ENCODE results near the gene KLF18. TPM values are rescaled to one million over a fixed set of nuclear protein-coding genes. Genes with fewer than 3 reads are reported as not detected.
"Not testable (repeated sequence)": the region's sequence is repeated elsewhere in the genome, so short reads cannot be mapped to it uniquely, and the experiment has no call there.

KLF18 gene
- total and polyA plus RNA-seq, 4 experiments from 2014 or later, result not detected

DNA sequence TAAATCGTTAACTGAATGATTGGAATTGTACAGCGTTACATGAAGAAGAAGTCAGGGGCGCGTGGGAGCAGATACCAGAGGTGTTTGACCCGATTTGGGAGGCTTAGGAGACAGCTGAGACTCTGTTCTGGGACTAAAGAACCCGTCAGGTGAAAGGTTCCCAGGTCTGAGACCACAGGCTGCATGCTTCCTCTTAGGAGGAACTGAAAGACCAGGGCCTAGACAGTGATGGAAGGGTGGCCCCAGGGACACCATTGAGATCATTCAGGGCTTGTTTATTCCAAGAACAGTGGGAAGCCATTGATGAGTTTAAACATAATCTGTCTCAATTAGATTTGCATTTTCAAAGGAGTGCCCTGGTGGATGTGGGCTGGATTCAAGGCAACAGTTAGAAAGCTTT lies 21.9 kb downstream of the KLF18 start:
- no peak overlapping the region for H3K27ac ChIP-seq (ENCODE audit: low read depth, low read length)
- H3K27me3 Mint-ChIP-seq, result peaks cover 4 to 10% of the 10 kb centered on the region in 2 donors
- H3K4me1 Mint-ChIP-seq, result no peaks in the 10 kb centered on the region
- no peaks in the 10 kb centered on the region for H3K9me3 ChIP-seq (ENCODE audit: control insufficient read depth in 1 of 2, low read length in 2 of 2)
- H3K4me3 ChIP-seq (ENCODE audit: low read length in 2 of 2), result no peak overlapping the region
- H3K27me3 ChIP-seq (ENCODE audit: insufficient read depth, low read length), result no peaks in the 10 kb centered on the region
- no peaks in the 10 kb centered on the region for H3K4me1 ChIP-seq (ENCODE audit: insufficient read depth, low read length)
- H3K36me3 Mint-ChIP-seq, result no peaks in the 10 kb centered on the region
- DNase-seq, result no peak
- no peaks in the 10 kb centered on the region for H3K36me3 ChIP-seq (ENCODE audit: insufficient read depth, low read length)
- H3K4me3 Mint-ChIP-seq, result no peak overlapping the region
- ChIA-PET CTCF (ENCODE audit: partially characterized antibody) (no interaction called here), POLR2A (ENCODE audit: partially characterized antibody) (no interaction called here)
- H3K9me3 Mint-ChIP-seq, result peaks cover 0 to 3% (median 0%) of the 10 kb centered on the region in 8 donors
- H3K27ac Mint-ChIP-seq, result no peak overlapping the region
- intact Hi-C loops (cut with micrococcal nuclease), result no loop called here

DNA sequence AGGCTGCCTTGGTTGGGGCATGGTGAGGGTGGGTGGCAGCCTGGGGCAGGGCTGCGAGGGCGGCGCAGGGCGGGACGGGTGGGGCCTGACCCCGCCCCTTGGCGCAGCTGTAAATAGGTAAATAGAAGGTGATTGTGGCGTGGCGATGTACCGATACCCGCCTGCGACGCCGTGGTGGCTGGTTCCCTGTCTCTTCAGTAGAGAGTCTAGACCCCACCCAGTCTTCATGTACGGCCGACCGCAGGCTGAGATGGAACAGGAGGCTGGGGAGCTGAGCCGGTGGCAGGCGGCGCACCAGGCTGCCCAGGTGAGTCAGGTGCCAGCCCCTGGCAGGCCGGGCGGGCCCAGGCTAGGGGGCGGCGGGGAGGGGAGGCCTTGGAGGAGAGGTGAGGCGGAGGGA lies 22.7 kb downstream of the KLF18 start, which contains the start of gene KLF17:
KLF17 (plus strand) TSS at position 140 of the 400 bp plus-strand sequence; CDS start at position 227, 87 bp downstream.
- no peaks in the 10 kb centered on the region for H3K4me1 ChIP-seq (ENCODE audit: insufficient read depth, low read length)
- no peak within 1 kb of the TSS for H3K27ac ChIP-seq (ENCODE audit: low read depth, low read length)
- H3K4me3 ChIP-seq (ENCODE audit: low read length in 2 of 2), result no peak within 1 kb of the TSS
- no peaks in the 10 kb centered on the region for H3K27me3 ChIP-seq (ENCODE audit: insufficient read depth, low read length)
- Mint-ChIP-seq H3K4me1 (no peaks in the 10 kb centered on the region), H3K4me3 (no peak within 1 kb of the TSS), H3K27me3 (peaks cover 4 to 10% of the 10 kb centered on the region in 2 donors), H3K27ac (peak within 1 kb of the TSS in 1 of 7 donors; percentile 77), H3K9me3 (peaks cover 0 to 3% (median 0%) of the 10 kb centered on the region in 8 donors), H3K36me3 (no peaks in the 10 kb centered on the region)
- H3K9me3 ChIP-seq (ENCODE audit: control insufficient read depth in 1 of 2, low read length in 2 of 2), result no peaks in the 10 kb centered on the region
- intact Hi-C loops (cut with micrococcal nuclease), result no loop called here
- no peaks in the 10 kb centered on the region for H3K36me3 ChIP-seq (ENCODE audit: insufficient read depth, low read length)
- POLR2A ChIA-PET (ENCODE audit: partially characterized antibody), result no interaction called here
- CTCF ChIA-PET (ENCODE audit: partially characterized antibody), result no interaction called here
- DNase-seq, result no peak

DNA sequence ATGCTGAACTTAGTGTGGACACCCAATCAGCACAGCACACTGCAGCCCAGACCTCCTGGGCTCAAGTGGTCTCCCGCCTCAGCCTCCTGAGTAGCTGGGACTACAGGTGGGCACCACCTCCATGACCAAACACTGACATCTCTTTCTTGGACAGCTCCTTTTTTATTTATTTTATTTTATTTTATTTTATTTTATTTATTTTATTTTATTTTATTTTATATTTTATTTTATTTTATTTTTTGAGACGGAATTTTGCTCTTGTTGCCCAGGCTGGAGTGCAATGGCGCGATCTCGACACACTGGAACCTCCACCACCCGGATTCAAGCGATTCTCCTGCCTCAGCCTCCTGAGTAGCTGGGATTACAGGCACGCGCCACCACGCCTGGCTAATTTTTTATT lies 24.2 kb downstream of the KLF18 start:
- DNase-seq; H3K4me3 Mint-ChIP-seq; H3K4me1 ChIP-seq (ENCODE audit: insufficient read depth, low read length); POLR2A ChIA-PET (ENCODE audit: partially characterized antibody); intact Hi-C loops (cut with micrococcal nuclease); H3K4me3 ChIP-seq (ENCODE audit: low read length in 2 of 2); H3K27me3 Mint-ChIP-seq; CTCF ChIA-PET (ENCODE audit: partially characterized antibody); H3K9me3 ChIP-seq (ENCODE audit: control insufficient read depth in 1 of 2, low read length in 2 of 2); H3K36me3 ChIP-seq (ENCODE audit: insufficient read depth, low read length); H3K27ac ChIP-seq (ENCODE audit: low read depth, low read length); H3K27me3 ChIP-seq (ENCODE audit: insufficient read depth, low read length); H3K27ac Mint-ChIP-seq; H3K9me3 Mint-ChIP-seq; H3K36me3 Mint-ChIP-seq; H3K4me1 Mint-ChIP-seq: not testable (repeated sequence)

DNA sequence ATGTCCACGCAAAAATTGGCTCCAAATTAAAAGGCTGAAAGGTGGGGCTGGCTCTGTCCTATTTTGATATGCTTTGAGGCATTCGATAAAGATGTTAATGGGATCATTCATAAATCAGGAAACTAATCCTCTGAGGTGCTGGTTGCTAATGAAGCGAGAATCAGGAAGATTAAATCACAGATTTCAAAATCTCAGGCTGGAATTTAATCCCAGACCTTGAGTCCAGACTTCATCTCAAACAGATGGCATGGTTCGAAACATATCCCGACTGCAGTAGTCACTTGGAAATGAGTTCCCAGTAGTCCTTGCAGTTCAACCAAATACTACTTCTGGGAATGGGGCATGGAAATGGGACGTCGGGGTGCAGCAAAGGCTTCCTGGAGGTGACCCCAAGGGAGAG lies 27.3 kb downstream of the KLF18 start:
- ChIA-PET CTCF (ENCODE audit: partially characterized antibody) (no interaction called here), POLR2A (ENCODE audit: partially characterized antibody) (no interaction called here)
- intact Hi-C loops (cut with micrococcal nuclease), result no loop called here
- H3K9me3 ChIP-seq (ENCODE audit: control insufficient read depth in 1 of 2, low read length in 2 of 2), result no peaks in the 10 kb centered on the region
- H3K36me3 Mint-ChIP-seq, result no peaks in the 10 kb centered on the region
- H3K27ac Mint-ChIP-seq, result no peak overlapping the region
- H3K27ac ChIP-seq (ENCODE audit: low read depth, low read length), result no peak overlapping the region
- H3K4me1 Mint-ChIP-seq, result no peaks in the 10 kb centered on the region
- peaks cover 0 to 4% of the 10 kb centered on the region in 2 donors for H3K27me3 Mint-ChIP-seq
- H3K36me3 ChIP-seq (ENCODE audit: insufficient read depth, low read length), result no peaks in the 10 kb centered on the region
- no peaks in the 10 kb centered on the region for H3K27me3 ChIP-seq (ENCODE audit: insufficient read depth, low read length)
- H3K4me3 Mint-ChIP-seq, result no peak overlapping the region
- no peaks in the 10 kb centered on the region for H3K9me3 Mint-ChIP-seq
- H3K4me1 ChIP-seq (ENCODE audit: insufficient read depth, low read length), result no peaks in the 10 kb centered on the region
- no peak overlapping the region for H3K4me3 ChIP-seq (ENCODE audit: low read length in 2 of 2)
- DNase-seq, result no peak

DNA sequence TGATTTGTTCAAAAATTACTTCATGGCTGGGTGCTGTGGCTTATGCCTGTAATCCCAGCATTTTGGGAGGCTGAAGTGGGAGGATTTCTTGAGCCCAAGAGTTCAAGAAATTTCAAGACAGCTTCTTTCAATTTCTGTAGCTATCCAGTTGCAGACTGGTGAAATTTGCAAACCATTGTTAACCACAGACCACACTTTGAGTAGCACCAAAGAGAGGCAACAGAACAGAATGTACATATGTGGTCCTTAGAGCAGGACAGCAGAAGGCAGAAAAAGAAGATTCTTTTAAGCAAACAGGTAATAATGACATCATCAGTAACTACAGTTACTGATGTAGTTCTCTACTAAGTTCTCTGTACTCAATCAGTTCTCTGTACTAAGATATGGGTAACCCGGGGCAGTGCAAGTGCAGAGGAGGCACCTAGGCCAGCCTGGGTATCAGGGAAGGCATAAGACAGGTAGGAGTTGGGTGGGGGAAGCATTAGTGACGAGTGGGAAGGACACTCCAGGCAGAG lies 28.3 kb downstream of the KLF18 start:
- H3K36me3 ChIP-seq (ENCODE audit: insufficient read depth, low read length), result no peaks in the 10 kb centered on the region
- no peaks in the 10 kb centered on the region for H3K9me3 ChIP-seq (ENCODE audit: control insufficient read depth in 1 of 2, low read length in 2 of 2)
- ChIA-PET POLR2A (ENCODE audit: partially characterized antibody) (no interaction called here), CTCF (ENCODE audit: partially characterized antibody) (no interaction called here)
- Mint-ChIP-seq H3K9me3 (no peaks in the 10 kb centered on the region), H3K4me1 (no peaks in the 10 kb centered on the region), H3K27me3 (peaks cover 0 to 4% of the 10 kb centered on the region in 2 donors), H3K36me3 (no peaks in the 10 kb centered on the region), H3K4me3 (no peak overlapping the region), H3K27ac (no peak overlapping the region)
- H3K4me3 ChIP-seq (ENCODE audit: low read length in 2 of 2), result no peak overlapping the region
- no peaks in the 10 kb centered on the region for H3K4me1 ChIP-seq (ENCODE audit: insufficient read depth, low read length)
- intact Hi-C loops (cut with micrococcal nuclease), result no loop called here
- DNase-seq, result no peak
- no peaks in the 10 kb centered on the region for H3K27me3 ChIP-seq (ENCODE audit: insufficient read depth, low read length)
- no peak overlapping the region for H3K27ac ChIP-seq (ENCODE audit: low read depth, low read length)

DNA sequence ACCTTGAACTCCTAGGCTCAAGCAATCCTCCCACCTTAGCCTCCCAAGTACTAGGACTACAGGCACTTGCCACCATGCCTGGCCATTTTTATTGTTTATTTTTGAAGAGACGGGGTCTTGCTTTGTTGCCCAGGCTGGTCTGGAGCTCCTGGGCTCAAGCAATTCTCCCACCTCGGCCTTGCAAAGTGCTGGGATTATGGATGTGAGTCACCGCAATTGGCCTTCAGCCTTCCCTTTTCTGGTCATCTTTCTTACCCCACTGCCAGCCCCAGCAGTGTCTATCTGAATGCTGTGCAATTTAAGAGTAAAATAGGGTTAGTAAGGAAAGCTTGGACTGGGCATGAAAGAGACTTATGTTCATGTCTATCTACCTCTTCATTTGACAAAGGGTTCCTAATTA lies 28.9 kb downstream of the KLF18 start:
- H3K27me3 ChIP-seq (ENCODE audit: insufficient read depth, low read length), result no peaks in the 10 kb centered on the region
- no peak overlapping the region for H3K27ac ChIP-seq (ENCODE audit: low read depth, low read length)
- H3K9me3 ChIP-seq (ENCODE audit: control insufficient read depth in 1 of 2, low read length in 2 of 2), result no peaks in the 10 kb centered on the region
- Mint-ChIP-seq H3K36me3 (no peaks in the 10 kb centered on the region), H3K9me3 (no peaks in the 10 kb centered on the region), H3K27ac (no peak overlapping the region), H3K27me3 (peaks cover 0 to 4% of the 10 kb centered on the region in 2 donors), H3K4me3 (no peak overlapping the region), H3K4me1 (no peaks in the 10 kb centered on the region)
- ChIA-PET CTCF (ENCODE audit: partially characterized antibody) (no interaction called here), POLR2A (ENCODE audit: partially characterized antibody) (no interaction called here)
- H3K4me3 ChIP-seq (ENCODE audit: low read length in 2 of 2), result no peak overlapping the region
- no peaks in the 10 kb centered on the region for H3K4me1 ChIP-seq (ENCODE audit: insufficient read depth, low read length)
- H3K36me3 ChIP-seq (ENCODE audit: insufficient read depth, low read length), result no peaks in the 10 kb centered on the region
- intact Hi-C loops (cut with micrococcal nuclease), result no loop called here
- DNase-seq, result no peak

DNA sequence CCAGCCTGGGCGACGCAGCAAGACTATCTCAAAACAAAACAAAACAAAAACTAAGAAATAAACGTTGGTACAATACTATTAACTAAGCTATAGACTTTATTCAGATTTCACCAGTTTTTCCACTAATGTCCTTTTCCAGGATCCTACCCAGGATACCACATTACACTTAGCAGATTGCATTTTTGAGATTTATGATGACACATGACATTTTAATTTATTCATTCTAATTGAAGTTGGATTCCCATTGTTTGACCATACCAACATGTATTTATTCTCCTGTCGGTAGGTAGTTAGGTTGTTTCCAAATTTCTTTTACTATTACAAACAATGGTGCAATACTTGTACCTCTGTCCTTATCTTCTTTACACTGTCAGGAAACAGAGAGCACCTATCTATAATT lies 29.6 kb downstream of the KLF18 start:
- Mint-ChIP-seq H3K27me3 (peaks cover under 1 to 5% of the 10 kb centered on the region in 2 donors), H3K4me1 (no peaks in the 10 kb centered on the region), H3K36me3 (no peaks in the 10 kb centered on the region), H3K9me3 (no peaks in the 10 kb centered on the region), H3K4me3 (no peak overlapping the region), H3K27ac (no peak overlapping the region)
- Histone ChIP-seq H3K36me3 (ENCODE audit: insufficient read depth, low read length) (no peaks in the 10 kb centered on the region), H3K9me3 (ENCODE audit: control insufficient read depth in 1 of 2, low read length in 2 of 2) (no peaks in the 10 kb centered on the region), H3K27ac (ENCODE audit: low read depth, low read length) (no peak overlapping the region), H3K4me1 (ENCODE audit: insufficient read depth, low read length) (no peaks in the 10 kb centered on the region), H3K27me3 (ENCODE audit: insufficient read depth, low read length) (no peaks in the 10 kb centered on the region), H3K4me3 (ENCODE audit: low read length in 2 of 2) (no peak overlapping the region)
- intact Hi-C loops (cut with micrococcal nuclease), result no loop called here
- POLR2A ChIA-PET (ENCODE audit: partially characterized antibody), result no interaction called here
- no peak for DNase-seq
- CTCF ChIA-PET (ENCODE audit: partially characterized antibody), result no interaction called here

DNA sequence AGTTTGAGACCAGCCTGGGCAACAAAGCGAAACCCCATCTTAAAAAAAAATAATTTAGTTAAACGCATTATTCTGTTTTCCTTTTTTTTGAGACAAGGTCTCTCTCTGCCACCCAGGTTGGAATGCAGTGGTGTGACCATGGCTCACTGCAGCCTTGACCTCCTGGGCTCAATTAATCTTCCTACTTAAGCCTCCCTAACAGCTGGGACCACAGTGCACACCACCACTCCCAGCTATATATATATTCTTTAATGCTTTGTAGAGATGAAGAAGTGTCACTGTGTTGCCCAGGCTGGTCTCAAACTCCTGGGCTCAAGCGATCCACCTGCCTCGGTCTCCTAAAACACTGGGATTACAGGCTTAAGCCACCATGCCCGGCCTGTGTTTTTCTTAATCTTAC lies 30.5 kb downstream of the KLF18 start:
- intact Hi-C loops (cut with micrococcal nuclease), result no loop called here
- H3K4me1 ChIP-seq (ENCODE audit: insufficient read depth, low read length), result no peaks in the 10 kb centered on the region
- CTCF ChIA-PET (ENCODE audit: partially characterized antibody), result no interaction called here
- Mint-ChIP-seq H3K9me3 (no peaks in the 10 kb centered on the region), H3K4me1 (peaks cover 0 to 1% (median 0%) of the 10 kb centered on the region in 4 donors), H3K36me3 (no peaks in the 10 kb centered on the region), H3K27ac (no peak overlapping the region), H3K4me3 (no peak overlapping the region), H3K27me3 (peaks cover 9 to 10% of the 10 kb centered on the region in 2 donors)
- H3K36me3 ChIP-seq (ENCODE audit: insufficient read depth, low read length), result no peaks in the 10 kb centered on the region
- H3K9me3 ChIP-seq (ENCODE audit: control insufficient read depth in 1 of 2, low read length in 2 of 2), result no peaks in the 10 kb centered on the region
- no peaks in the 10 kb centered on the region for H3K27me3 ChIP-seq (ENCODE audit: insufficient read depth, low read length)
- POLR2A ChIA-PET (ENCODE audit: partially characterized antibody), result no interaction called here
- H3K27ac ChIP-seq (ENCODE audit: low read depth, low read length), result no peak overlapping the region
- no peak for DNase-seq
- no peak overlapping the region for H3K4me3 ChIP-seq (ENCODE audit: low read length in 2 of 2)

Measured in CD4-positive, alpha-beta memory T cell (primary cell).